Right hindlimb (tissue), 1 donor: ENCODE results near the gene KCNQ2.

Experiments used
- DNase-seq: peaks from one replicate; pipeline ENCODE4 v3.0.0-alpha.2; 2018

Gene KCNQ2

DNA sequence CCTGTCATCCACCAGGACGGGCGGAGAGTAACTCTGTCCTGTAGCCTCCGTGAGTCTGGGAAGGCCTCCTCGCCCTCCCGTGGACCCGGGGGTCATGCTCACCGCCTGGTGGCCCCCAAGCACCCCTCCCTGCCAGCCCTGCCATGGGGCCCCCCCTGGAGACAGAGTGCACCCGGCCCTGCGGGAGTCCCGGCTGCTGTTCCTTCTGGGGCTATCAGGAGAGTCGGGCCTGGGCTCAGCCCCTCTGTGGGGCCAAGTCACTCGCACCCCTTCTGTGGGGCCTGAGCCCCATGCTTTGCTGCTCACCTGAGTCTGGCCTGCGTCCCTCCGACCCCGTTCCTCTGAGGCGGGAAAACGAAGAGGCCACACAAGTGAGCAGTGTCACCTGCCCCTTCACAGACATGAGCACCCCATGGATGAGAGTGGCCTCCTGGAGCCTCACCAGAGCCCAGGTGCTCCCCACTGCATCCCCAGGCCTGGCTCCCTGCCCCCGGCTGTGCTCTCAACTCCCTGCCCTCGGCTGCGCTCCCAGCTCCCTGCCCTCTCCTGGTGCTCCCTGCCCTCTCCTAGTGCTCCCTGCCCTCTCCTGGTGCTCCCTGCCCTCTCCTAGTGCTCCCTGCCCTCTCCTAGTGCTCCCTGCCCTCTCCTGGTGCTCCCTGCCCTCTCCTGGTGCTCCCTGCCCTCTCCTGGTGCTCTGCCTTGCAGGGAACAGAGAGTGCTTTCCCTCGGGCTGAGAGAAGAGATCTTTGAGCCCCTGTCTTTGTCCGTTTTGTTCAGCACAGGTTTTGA, 106.7 kb downstream of the KCNQ2 start:
- DNase-seq, result no peak

DNA sequence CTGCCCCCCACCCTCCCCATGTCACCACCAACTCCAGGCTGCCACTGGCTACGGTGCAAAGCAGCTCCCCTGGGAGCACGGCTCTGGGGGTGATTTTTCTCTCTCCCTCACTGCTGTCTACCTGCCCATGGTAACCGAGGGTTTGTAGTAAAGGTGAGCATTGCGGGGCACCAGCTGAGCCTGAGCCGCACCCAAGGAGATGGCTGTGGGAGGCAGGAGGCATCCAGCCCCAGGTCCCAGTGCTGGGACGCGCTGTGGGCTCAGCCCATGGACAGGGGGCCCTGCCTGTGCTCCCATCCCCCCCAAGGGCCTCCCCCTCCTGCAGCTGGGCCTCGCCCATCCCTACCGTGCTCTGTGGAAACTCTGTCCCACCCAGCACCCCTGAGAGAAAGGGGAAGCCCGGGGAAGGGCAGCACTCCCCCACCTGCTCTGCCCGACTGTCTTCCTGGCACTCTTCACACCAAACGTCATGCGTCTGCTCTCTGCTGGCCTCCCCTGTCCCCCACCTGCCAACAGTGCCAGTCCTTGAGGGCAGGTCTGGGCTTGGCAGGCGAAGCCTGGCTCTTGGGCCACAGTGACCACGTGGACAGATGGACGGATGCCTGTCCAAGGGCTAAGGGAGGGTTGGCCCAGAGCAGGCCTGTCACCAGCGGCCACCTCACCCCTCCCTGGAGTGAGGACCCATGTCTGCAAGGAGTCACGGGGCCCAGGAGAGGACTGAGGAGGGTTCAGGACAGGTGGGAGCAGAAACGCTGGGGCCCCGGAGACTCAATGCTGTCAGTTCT, 107.5 kb downstream of the KCNQ2 start:
- no peak for DNase-seq

DNA sequence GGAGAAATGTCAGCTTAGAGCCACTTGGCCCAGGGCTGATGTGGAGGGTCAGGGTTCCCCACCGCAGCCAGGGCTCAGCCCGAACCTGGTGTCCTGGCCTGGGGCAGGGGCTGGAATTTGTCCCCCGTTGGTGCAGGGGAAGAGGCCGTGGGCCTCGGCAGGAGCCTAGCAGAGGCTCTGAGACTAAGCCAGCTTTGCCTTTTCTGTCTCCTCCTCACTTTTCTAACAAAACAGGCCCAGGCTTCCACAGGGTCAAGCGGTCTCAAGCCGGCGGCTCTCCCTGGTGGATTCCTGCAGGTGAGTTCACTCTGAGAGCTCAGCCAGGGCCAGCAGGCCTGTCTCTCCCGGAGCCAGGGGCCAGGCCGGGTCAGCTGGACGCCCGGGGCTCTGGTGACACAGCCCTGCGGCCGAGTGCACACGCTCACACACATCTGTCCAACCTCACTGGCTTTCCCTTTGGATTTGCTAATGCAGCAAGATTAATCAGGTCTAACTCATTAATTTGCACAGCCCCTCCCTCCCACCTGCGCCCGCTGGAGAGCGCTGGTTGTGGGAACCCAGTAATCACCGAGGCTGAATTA, 108.4 kb downstream of the KCNQ2 start:
- DNase-seq, result no peak

DNA sequence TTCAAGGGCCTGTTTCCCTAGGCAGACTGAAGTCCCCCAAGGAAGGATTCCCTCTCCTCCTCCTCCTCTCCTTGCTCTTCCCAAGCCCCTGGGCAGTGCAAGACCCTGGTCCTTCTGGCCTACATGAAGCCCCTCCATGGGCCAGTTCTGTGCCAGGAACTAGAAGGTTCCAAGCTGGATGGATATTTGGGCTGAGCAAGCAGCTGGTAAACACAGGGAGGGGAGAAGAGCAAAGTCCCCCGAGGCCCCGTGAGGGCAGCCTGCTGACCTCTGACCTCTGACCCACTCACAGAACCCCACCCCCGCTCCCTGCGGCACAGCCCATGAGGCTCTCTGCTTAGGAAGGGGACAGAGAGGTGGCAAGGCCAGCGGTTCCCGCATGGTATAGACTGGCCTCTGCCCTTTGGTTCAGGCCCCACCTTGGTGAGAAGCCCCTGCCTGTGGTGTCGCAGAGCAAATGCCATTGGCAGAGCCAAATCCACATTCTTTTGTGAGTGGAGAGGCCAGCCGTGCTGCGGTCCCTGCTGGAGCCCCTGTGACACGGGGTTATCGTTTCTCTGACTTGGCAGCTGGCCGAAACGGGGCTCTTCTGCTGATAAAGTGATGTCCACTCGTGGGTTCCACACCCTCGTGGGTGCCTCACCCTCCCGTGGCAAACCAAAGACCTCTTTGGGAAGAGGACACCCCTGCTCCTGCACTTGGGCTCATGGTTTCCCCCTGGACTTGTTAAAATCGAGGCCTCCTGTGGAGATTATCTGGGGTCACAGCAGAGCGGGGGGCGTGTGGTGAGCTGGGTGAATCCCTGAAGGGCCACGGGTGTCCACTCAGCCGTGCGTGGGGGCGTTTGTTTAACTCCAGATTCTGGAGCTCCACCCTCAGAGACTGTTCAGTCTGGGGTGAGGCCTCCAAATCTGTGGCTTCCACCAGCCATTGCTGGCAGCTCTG, 109.2 kb downstream of the KCNQ2 start:
- DNase-seq, result no peak

DNA sequence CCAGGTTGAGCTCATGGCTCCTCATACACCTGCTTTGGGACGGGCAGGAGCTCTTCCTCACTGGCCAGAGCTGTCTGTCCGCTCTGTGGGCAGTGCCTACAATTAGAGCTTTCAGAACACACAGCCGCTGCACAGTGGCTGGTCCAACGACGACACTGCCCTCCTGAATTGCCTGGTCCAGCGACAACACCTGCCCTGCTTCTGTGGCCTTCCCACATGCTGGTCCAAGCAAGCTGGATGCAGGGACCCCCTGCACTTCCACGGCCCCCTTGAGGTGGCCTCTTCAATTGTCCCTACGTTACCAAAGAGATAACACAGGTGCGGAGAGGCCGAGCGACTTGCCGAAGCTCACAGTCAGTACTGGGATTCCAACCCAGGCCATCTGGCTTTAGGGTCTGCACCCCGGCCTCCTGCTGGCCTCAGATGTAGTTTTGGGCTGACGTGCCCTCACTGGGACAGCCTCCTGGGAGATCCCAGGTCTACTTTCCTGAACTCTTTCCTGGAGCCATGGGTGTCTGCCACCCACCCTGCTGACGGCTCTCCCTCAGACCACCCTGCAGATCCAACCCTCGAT, 109.9 kb downstream of the KCNQ2 start:
- no peak for DNase-seq

DNA sequence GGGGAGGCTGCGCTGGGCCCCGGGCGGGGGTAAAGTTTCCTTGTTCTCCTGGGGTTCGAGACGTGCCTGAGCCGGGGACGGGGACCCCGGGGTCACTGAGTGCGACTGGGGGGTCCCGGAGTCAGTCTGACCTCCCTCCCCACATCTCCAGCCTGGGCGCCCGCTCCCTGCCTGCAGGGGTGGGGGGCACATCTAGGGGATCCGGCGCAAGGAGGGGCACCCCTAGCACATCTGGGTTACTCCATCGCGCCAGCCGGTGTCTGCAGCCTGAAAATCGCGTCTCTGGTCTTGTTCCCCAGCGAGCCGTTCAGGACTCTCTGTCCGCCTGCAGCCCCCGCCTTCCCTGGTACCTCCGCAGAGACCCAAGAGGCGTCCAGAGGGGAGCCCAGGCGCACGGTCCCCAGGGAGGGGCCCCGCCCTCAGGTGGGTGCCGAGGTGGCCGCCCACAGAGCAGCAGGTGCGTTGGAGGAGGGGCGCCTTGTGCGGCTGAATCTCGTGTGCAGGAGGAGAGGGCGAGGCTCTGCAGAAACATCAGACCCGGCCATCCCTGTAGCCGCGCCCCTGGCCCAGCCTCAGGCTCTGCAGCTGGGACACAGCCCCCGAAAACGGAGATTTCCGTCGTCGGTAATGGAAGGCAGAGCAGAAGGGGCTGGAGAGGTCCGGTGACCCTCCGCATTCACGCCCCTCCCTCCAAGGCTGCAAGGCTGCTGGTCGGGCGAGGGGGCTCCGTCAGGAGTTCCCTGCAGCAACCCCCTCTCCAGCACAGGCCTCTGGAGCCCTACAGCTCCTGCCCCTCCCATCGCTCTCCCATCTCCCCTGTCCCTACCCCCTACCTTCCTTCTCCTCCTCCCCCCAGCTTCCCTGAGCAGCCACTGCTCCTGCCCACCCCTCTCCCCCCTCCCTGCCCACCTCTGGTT, 110.7 kb downstream of the KCNQ2 start:
- DNase-seq, result no peak

DNA sequence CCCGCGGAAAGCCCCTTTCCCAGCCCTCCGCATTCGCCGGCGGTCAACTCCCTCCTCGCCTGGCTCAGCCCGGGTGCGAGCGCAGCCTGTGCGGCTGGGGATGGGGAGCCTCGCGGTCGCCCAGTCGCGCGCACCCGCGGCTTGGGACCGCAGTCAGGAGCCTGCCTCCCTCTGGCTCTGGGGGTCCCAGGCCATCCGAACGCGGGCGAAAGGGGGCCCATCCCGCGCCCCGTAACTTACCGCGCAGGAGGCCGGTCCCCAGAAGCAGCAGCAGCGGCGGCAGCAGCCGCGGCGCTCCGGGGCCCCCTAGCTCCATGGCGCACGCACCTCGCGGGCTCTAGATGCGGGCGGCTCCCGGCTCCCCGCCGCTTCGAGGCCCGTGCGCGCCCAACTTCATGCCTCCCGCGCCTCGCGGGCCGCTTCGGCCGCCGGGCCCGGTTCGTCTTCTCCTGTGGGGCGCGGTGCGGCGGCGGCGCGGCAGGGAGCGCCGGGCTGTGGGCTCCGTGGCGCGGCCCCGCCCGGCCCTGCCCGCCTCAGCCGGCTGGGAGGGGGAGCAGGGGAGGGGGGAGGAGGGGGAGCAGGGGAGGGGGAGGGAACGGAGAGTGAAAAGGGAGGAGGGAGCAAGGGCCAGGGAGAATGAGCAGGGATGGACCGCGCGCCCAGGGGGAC, 111.5 kb downstream of the KCNQ2 start, which contains the start of gene CHRNA4:
Gene CHRNA4 (minus strand): TSS at position 500 of the 669 bp plus-strand sequence. CDS start 184 bp downstream, at position 316.
- no peak for DNase-seq

DNA sequence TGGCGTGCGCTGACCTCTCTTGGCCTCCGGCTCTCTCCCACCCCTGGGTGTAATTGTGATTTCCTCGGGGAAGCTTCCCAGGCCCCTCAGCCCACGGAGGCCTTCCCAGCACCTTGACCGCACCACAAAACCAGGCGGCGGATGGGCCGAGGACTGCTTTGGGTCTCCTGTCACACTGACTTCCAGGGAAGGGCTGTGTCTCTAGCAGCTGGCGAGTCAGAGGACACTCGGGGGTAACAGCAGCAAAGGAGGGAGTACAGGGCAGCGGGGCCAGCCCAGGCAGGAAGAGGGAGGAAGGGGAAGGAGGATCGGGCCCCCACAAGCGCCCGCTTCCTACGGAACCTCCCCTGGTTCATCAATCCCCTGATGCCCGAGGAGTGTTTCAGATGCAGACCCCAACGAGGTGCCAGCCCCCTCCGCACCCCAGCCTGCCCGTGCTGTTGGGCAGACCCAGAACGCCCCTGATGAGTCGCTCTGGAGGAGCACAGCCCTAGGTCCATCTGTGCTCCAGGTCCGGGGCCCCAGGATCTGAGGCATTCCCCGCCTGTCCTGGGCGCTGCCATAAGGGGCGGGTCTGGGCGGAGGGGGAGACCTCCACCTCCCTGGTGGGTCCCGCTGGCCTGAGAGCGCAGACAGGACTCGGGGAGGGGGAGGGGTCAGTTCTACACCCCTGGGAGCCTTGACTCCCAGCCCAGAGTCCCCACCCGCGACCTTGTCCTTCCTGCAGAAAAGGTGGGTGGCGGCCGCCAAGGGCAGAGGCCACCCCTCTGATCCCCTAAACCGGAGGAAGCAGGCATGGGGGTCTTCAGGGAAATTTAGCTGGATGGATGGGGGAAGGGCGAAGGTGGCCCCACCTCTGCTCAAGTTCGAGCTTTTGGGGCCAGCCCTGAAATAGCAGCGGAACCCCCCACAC, 112.3 kb downstream of the KCNQ2 start:
- no peak for DNase-seq

DNA sequence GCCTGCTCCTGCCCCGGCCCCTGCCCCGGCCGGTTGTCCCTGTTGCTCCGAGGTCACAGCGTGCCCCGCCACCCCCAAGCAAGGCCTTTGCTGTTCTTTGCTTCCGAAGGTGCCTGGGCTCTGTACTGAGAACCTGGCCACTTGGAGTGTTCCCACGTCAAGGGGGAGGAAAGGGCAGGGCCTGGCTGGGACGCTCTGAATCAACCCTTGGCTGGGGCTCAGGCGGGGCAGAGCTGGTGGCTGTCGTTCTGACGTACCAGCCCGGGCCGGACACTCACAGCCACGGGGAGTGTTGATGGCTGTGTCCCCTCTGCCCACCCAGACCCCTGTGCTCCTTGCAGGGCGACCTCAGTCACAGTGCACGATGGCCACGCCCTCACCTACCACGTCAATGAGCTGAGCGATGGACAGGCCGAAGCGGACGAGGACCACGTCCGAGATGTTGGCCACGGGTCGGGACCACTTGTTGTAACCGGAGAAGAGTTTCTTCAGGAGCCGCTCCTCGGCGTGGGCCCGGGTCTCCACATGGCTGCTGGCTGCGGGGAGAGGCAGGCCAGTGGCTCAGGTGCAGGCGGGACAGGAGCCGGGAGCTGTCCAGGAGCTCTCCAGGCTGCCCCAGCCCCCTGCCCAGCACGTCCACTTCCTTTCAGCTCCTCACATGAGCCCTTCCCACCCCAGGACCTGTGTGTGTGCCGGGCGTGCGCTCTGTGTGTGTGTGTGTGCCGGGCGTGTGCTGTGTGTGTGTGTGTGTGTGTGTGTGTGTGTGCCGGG, 113.1 kb downstream of the KCNQ2 start:
- no peak for DNase-seq

DNA sequence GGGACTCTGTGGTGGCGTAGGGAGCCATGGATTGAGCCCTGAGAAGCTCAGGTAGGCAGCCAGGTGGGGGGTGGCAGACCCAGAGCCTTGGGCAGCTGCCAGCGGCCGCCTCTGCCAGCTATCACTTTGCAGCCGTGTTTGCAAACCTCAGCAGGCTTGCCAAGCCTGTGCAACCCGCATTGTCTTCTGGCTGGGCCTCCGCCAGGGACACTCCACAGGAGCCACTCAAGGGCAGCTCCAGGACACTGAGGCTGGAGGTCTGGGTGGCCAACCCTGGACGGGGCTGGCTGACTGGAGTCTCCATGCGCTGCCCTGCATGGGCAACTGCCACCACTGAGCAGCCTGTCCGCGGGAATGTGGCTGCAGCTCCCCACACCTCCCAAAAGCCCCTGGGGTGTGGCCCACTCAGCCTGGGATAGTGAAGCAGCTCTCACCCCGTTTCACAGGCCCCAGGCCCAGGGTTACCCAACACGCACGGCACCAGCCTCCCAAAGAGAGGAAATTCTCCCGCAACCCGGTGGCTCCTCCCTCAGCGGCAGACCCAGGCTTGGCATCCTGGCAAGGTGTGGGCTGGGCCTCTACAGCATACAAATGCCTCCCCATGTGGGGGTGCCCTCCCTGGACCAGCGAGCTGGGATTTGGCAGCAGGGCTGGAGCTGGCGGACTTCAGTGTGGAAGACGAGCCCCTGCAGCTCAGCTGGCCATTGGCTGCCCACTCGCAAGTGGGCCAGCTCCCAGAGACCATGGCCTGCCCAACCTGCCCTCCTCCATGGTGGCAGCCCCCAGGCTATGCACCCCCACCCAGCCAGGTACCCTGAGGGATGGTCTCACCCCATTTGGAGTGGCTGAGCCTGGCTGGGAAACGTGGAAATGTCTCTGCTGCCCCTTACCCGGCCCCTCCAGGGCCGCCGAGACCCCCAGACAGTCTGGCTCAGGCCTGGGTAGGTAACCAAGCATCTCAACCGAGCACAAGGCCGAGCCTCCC, 114.2 kb downstream of the KCNQ2 start:
- no peak for DNase-seq

DNA sequence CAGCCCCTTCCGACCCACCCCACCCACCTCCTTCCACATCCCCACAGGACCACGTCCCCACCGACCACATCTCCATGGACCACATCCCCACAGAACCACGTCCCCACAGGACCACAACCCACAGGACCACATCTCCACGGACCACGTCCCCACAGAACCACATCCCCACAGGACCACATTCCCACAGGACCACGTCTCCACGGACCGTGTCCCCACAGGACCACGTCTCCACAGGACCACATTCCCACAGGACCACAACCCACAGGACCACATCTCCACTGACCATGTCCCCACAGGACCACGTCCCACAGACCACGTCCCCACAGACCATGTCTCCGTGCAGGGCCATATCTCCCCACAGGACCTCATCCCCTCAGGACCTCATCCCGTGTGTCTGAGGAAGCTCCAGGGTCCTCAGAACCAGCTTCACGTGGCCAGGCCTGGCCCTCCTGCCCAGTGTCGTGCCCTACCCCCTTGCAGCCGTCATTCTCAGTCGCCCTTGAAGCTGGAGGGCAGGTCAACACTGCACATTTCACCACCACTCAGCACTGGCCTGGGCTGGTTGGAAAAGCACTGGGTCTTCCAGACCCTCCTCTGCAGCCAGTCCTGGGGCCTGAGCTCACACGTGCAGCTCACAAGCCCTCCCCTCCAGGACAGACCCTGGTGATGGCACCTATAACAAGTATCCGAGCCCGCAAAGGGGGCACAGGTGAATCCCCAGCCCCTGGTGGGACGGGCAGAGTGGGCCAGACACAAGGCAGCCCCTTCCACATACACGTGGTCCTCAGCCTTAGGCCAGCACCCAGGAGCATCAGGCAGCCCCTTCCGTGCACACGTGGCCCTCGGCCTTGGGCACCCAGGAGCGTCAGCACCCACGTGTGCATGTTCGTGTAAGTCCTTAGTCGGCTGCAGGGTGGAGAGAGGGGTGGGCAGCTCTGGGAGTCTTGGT, 115.2 kb downstream of the KCNQ2 start:
- DNase-seq, result no peak

DNA sequence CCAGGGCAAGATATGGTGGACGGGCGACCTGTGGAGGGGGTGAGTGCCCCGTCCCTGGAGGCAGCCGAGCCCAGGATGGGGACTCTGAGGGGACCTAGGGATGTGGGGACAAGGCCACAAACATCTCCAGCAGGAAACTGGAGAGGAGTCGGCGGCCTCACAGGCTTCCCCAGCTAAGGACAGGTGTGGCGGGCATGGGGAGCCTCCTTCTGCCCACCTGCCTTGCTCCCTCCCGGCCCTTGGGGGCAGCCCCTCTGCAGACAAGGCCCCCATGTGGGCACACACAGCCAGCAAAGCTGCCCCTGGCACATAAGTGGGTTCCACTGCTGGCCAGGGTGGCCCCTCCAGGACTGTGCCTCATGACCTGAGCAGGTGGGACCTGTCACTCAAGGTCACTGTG, 115.9 kb downstream of the KCNQ2 start:
- no peak for DNase-seq

DNA sequence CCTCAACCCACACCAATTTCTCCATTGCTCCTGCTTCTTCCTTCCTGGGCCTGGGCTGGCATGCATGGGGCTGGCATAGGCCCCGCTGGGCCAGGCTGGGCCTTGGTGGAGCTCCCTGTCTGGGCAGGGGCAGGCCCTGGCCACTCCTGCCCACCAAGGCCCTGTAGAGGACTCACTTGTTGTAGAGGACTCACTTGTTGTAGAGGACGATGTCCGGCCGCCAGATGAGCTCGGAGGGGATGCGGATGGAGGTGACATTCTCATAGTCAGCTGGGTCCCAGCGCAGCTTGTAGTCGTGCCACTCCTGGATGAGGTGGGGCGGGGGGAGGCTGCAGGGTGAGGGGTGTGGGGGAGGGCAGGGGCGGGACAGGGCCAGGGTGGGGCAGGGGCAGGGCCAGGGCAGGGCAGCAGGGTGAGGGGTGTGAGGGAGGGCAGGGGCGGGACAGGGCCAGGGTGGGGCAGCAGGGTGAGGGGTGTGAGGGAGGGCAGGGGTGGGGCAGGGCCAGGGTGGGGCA, 116.6 kb downstream of the KCNQ2 start:
- DNase-seq, result no peak

DNA sequence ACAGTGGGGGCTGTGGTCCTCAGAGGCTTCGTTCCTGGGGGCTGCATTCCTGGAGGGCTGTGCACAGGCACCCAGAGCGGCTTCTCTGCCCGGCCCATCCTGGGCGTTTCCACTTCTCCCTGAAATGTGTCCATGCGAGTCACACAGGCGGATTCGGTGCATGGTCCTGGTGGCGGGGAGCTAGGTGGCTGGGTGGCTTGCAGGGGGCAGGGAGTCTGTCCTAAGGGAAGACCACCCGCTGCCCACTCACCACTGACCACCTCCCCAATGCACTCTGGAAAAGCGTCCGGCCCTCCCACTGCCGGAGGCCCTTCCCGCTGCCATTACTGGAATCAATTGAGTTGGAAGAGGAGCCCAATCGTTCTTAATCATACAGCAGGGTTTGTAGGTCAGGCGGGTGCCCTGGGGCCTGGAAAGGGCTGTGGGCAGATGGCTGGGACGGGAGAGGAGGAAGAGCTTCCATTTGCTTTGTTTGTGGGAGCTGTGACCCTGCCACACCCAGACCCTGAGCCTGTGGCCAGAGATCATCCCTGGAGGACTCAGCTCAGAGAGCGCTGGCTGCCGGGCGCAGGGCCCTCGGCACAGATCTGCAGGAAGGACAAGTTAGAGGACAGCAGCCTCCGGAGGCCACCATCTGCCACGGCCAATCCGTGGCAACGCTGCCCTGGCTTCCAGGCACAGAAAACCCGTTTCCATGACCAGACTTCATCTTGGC, 117.7 kb downstream of the KCNQ2 start:
- no peak for DNase-seq

DNA sequence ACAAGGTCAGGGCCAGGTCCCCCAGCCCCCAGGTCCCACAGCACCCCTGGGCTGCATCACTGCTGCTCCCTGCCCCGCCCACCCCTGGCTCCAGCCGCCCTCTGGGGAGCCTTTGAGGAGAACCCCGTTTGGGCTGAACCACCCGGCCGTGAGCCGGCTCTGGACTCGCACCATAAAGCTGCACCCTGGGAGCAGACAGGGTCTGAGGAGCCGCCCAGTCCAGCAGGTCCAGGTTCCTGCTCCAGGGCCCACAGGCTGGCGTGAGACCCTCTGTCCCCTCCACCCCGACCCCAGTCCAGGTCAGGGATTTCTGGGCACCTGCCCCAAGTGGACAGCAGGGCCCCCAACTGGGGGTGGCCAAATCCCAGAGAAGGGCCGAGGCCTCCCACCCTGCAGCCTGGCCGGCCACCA, 119.6 kb downstream of the KCNQ2 start:
- DNase-seq, result no peak
